22Rv1 (cell line): Measurements from ENCODE around the gene NTF4.

Source experiments
- H3K27ac ChIP-seq: fragments of 450-650 bp; 2 replicates; pipeline ENCODE4 v1.5.1; 2017
- ZFX ChIP-seq: fragments of 450-650 bp; IDR thresholded peaks from 2 replicates; pipeline ENCODE4 v1.6.1; 2017; ENCODE audit warnings: antibody characterized with exemption, borderline replicate concordance
- TF ChIP-seq, protein P1 (sequence below): fragments of 450-650 bp; IDR thresholded peaks from 2 replicates; pipeline ENCODE4 v1.5.1; 2017; ENCODE audit warnings: mild to moderate bottlenecking

Gene NTF4

DNA sequence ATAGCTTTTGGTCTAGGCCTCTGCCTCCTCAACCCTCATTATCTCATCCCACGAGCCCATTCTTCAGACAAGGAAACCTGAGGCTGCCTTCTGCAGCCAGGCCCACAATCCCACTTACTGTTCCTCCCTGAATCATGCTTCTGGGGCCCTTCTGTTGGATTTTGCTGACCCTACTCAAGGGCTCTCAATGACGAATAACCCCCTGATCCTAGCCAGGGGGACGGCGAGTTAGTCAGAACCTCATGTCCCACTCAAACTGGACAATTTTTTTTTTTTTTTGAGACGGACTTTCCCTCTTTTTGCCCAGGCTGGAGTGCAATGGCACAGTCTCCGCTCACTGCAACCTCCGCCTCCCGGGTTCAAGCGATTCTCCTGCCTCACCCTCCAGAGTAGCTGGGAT lies 42.5 kb downstream of the NTF4 start:
- H3K27ac ChIP-seq = no peak overlapping the region
- no peak for TF ChIP-seq ZFX
- TF ChIP-seq, protein P1, sequence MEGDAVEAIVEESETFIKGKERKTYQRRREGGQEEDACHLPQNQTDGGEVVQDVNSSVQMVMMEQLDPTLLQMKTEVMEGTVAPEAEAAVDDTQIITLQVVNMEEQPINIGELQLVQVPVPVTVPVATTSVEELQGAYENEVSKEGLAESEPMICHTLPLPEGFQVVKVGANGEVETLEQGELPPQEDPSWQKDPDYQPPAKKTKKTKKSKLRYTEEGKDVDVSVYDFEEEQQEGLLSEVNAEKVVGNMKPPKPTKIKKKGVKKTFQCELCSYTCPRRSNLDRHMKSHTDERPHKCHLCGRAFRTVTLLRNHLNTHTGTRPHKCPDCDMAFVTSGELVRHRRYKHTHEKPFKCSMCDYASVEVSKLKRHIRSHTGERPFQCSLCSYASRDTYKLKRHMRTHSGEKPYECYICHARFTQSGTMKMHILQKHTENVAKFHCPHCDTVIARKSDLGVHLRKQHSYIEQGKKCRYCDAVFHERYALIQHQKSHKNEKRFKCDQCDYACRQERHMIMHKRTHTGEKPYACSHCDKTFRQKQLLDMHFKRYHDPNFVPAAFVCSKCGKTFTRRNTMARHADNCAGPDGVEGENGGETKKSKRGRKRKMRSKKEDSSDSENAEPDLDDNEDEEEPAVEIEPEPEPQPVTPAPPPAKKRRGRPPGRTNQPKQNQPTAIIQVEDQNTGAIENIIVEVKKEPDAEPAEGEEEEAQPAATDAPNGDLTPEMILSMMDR = no peak

DNA sequence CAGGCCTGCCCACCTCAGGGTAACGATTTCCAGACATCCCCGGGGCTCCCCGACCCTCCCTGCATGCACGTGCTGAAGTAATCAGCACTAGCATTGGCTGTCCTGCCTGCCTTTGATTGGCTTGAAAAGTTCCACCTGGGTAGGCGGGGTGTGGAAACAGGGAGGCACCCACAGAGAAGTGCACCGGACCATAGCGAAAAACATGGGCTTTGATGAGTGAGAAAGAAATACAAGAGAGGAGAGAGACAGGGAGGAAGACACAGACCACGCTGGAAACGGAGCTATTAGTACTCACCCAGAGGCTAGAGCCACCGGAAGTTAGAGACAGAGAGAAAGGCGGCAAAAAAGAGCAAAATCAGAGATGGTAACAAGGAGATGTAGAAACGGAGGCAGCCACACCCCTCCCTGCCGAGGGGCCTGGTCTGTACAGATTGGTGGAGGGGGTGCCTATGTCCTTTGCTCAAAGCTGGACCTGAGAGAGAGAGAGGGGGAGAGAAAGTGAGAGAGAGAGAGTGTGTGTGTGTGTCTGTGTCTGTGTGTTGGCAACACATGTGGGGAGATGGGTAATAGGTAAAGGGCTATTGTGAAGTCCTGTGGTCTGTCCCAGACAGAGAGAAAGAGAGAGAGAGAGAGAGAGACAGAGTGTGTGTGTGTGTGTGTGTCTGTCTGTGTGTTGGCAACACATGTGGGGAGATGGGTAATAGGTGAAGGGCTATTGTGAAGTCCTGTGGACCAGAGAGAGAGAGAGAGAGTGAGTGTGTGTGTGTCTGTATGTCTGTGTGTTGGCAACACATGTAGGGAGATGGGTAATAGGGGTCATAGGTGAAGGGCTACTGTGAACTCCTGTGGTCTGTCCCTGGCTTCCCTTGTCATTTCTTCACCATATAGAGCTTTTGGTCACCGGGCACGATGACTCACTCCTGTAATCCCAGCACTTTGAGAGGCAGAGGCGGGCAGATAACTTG lies 43.4 kb downstream of the NTF4 start:
- no peak overlapping the region for H3K27ac ChIP-seq
- TF ChIP-seq ZFX = no peak
- TF ChIP-seq, protein P1 = no peak

DNA sequence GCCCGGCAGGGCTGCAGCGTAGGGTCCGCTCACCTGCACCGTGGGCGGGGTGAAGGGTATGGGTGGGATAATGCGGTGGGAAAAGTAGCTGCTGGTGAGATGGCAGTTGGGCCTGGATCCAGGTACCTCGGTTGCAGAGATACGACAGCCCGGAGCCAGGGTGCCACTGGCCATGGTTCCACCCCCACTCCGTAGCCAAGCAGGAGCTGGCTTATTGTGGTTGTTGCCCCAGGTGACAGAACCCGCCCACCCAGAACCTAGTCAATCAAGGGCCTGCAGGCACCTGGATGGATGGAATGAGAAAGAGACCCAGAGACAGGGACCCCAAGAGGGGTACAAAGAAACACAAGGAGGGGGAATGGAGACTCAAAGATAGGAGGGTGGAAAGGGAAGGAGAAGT lies 44.3 kb downstream of the NTF4 start:
- no peak for TF ChIP-seq ZFX
- H3K27ac ChIP-seq = no peak overlapping the region

DNA sequence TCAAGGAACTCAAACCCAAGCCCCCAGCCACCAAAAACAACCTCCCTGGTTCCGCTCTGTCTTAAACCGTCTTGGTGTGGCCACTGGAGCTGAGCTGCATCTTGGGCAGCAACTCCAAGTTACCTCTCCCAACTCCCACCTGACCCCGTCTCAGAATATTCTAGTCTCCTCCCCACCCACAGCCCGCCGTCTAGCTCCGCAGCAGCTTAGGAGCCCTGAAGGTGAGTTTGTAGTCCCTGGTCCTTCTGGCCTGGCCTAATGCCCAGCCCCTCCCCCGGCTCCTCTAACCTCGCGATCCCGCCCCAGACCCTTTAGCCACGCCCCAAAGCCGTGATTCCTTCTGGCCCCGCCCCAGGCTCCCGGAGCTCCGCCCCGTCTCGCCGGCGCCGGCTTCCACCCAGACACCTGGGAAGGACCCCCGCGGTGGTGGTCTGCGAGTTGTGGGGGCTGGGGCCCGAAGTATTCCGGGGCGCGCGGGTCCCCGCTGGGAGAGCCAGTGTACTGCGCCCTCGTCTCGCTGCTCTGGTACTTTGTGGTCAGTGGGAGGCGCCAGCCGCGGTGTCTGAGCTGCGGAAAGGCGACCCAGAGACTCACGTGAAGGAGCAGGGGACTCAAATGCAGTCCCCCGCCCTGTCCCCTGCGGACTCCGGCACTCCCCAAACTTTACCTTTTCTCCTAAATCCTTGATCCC lies 45.2 kb downstream of the NTF4 start:
- H3K27ac ChIP-seq = peak overlapping the region; percentile 87
- no peak for TF ChIP-seq ZFX
- TF ChIP-seq, protein P1 = peak; percentile 45

DNA sequence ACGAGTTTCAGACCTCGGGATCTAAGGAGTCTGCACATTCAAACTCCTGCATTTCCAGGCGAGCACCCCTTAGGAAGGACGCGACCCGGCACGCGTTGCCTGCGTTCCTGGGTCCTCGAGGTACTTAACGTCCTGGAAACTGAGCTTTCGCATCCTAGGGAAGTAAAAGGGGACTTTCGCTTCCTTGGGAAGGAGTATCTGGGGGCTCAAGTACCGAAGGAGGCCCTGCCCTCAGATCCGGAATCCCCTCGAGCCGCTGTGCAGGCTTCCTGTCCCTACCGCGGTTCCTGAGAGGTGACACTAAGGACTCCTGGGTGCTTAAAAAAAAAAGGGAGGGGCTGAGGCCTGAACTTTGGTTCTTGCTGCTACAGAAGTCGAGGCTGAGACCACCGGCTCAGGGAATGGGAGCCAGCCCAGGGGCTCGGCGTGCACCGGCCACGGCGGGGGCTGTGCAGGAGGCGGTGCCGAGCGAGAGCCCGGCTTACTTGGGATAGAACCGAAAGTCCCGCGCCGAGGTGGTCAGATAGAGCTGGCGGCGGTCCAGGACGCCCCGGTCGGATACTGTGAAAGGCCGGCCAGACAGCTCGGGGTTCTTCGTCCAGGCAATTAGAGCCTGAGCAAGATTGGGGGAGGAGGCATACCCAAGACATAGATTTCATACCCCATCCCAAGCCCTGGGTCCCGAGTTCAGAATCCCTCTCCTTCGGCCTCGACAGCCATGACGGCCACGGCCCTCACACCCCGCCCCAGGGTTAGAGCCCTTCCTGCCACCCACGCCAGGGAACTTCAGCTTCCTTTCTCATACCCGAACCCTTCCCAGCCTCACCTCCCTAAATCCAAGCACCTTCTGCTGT lies 46.0 kb downstream of the NTF4 start:
- H3K27ac ChIP-seq = peak overlapping the region; percentile 87

DNA sequence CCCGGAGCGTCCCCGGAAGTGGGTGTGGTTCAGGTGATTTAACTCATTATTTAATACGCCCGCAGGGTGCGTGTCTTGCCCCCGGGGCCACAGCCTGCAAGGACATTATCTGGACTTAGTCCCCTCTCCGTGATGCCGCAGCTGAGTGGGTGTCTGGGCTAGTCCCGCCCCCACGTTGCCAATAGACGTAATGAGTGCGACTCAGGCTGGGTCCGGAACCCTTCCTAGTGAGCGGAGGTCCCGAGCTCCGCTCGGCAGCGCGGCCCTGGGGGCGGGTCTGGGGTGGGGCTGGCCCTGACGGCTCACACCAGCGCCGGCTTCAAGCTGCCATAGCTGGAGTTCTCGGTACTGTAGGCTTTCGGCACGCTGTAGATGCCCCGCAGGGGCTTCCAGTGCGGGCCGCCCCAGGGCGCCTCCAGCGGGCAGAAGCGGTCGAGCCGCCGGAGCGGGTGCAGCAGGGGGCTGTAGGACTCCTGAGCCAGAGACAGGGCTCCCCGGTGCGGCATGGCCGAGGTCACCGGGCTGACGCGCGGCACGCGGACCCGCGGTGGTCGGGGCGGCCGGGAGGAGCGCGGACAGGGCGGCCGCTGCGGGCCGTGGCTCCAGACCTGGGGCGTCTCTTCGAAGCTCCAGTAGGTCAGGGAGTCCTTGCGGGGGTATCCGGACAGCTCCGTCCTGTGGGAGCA lies 46.8 kb downstream of the NTF4 start:
- H3K27ac ChIP-seq = peak overlapping the region; percentile 87

DNA sequence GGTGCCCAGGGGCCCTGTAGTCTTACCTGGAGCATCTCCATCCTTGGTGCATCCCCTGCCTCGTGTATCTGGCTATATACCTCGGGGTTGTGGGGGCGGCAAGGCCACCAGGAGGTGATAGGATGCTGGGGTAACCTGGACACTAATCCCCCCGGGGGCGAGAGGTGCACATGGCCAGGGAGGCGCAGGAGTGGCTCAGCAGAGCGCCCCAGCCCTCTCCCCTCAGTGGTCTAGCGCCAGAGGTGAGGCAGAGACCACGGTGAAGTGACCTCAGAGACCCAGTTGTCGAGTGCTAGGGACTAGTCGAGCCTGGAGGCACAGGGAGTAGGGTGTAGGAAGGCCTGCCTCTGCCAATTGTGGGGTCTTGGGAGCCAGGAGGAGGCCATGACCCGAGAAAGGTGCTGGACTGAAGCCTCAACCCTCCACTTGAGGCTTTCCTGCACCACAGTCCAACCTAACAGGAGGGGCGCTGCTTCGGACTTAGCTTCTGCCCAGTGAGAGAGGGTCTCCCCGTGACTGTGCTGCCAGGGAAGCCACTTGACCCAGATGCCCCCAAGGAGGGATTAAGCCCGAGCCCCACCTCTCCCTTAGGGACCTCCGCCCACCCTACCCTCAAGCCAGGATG lies 47.5 kb downstream of the NTF4 start, which contains the start of gene LHB:
LHB (minus strand) TSS at position 51 of the 625 bp plus-strand sequence; CDS start at position 41, 10 bp downstream.
- TF ChIP-seq, protein P1 = no peak
- TF ChIP-seq ZFX = no peak
- H3K27ac ChIP-seq = peak within 1 kb of the TSS; percentile 87

More for the DNA sequence above, 46.8 kb downstream of the NTF4 start:
- TF ChIP-seq, protein P1 = peak; percentile 80
- no peak for TF ChIP-seq ZFX
